Stimulated activated effector memory CD8-positive, alpha-beta T cell treated with anti-CD3 and anti-CD28 coated beads, Interleukin-12 subunit alpha, Interleukin-12 subunit beta, amount 100 ng/mL, for 72 hours (primary cell): Measurements from ENCODE around the gene CLASP2.

Experiments
- ATAC-seq: fragments of 150-1000 bp; cut with Tn5 transposase; 2 replicates; pipeline ENCODE4 v1.10.0; 2021
- DNase-seq, 2 donors: peaks; one replicate each; pipeline ENCODE4 v3.0.0; 2021 to 2022; ENCODE audit warnings: low spot score in 2 of 2
- H3K27ac Mint-ChIP-seq: one replicate; pipeline ENCODE4 v1.8.0; 2022; ENCODE audit warnings: mild to moderate bottlenecking, mixed read lengths
- H3K36me3 Mint-ChIP-seq: one replicate; pipeline ENCODE4 v1.8.0; 2022; ENCODE audit warnings: mild to moderate bottlenecking, mixed read lengths
- H3K4me1 Mint-ChIP-seq: one replicate; pipeline ENCODE4 v1.8.0; 2022; ENCODE audit warnings: mixed read lengths
- H3K4me3 Mint-ChIP-seq: one replicate; pipeline ENCODE4 v1.8.0; 2022; ENCODE audit warnings: mild to moderate bottlenecking, mixed read lengths
- H3K9me3 Mint-ChIP-seq: one replicate; pipeline ENCODE4 v1.8.0; 2022; ENCODE audit warnings: mixed read lengths

Gene CLASP2

GRCh38 chr3:33634262-33634661 is 83.8 kb downstream of the CLASP2 start:
- no peak for DNase-seq
- H3K4me3 Mint-ChIP-seq, result no peak overlapping the region
- H3K9me3 Mint-ChIP-seq, result no peaks in the 10 kb centered on the region
- no peak for ATAC-seq
- H3K27ac Mint-ChIP-seq, result peak overlapping the region; percentile 27
- H3K36me3 Mint-ChIP-seq, result peaks cover 9% of the 10 kb centered on the region
- no peaks in the 10 kb centered on the region for H3K4me1 Mint-ChIP-seq

- Mint-ChIP-seq H3K9me3 (no peaks in the 10 kb centered on the region), H3K4me3 (no peak overlapping the region), H3K4me1 (no peaks in the 10 kb centered on the region), H3K36me3 (peaks cover 22% of the 10 kb centered on the region), H3K27ac (no peak overlapping the region)
- DNase-seq (no peak), ATAC-seq (no peak)
These were observed 88.8 kb downstream of the CLASP2 start for GRCh38 chr3:33629219-33629618.

DNA sequence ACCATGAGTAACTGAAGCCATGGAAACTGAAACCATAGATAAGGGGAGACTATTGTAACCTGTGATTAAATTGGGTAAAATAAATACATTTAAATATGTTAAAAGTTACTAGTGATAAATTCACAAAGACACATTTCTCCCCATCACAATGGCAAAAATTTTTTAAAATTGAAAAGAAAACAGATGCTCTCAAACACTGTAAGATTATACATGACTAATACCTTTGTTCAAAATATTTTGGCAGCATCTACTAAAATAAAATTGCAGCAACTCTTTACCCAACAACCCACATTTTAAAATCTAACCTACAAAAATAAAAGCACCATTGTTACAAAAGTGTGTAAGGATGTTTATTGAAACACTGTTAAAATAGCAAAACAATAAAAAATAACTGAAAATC is 93.3 kb downstream of the CLASP2 start:
- ATAC-seq, result no peak
- H3K9me3 Mint-ChIP-seq, result no peaks in the 10 kb centered on the region
- DNase-seq, result no peak
- no peaks in the 10 kb centered on the region for H3K4me1 Mint-ChIP-seq
- H3K36me3 Mint-ChIP-seq, result peaks cover 26% of the 10 kb centered on the region
- no peak overlapping the region for H3K27ac Mint-ChIP-seq
- no peak overlapping the region for H3K4me3 Mint-ChIP-seq

- H3K4me3 Mint-ChIP-seq, result no peak overlapping the region
- peaks cover 48% of the 10 kb centered on the region for H3K36me3 Mint-ChIP-seq
- H3K4me1 Mint-ChIP-seq, result no peaks in the 10 kb centered on the region
- DNase-seq (no peak), ATAC-seq (no peak)
- H3K27ac Mint-ChIP-seq, result no peak overlapping the region
- H3K9me3 Mint-ChIP-seq, result no peaks in the 10 kb centered on the region
These were observed 105.0 kb downstream of the CLASP2 start for GRCh38 chr3:33613041-33613440.

GRCh38 chr3:33612607-33613006 is 105.4 kb downstream of the CLASP2 start:
- ATAC-seq (no peak), DNase-seq (no peak)
- Mint-ChIP-seq H3K36me3 (peaks cover 48% of the 10 kb centered on the region), H3K27ac (no peak overlapping the region), H3K4me3 (no peak overlapping the region), H3K4me1 (no peaks in the 10 kb centered on the region), H3K9me3 (no peaks in the 10 kb centered on the region)

DNA sequence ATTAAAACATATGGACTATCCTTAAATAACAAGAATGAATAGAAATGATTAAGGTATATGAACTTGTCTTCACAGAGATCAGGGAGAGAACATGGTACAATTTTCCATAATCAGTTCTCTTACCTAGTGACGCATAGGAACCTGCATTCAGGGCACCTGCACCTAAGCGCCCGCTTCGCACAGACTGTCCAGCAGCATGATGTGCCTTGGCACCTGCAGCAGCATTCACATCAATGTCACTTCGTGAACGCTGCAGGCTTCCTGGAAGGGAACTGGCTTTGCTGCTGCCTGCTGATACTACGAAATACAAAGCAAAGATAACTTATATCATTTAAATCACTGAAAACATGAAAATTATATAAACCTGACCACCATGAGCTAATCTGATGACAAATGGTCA is 115.2 kb downstream of the CLASP2 start:
- H3K27ac Mint-ChIP-seq, result no peak overlapping the region
- H3K36me3 Mint-ChIP-seq, result peaks cover 75% of the 10 kb centered on the region
- ATAC-seq, result no peak
- no peaks in the 10 kb centered on the region for H3K9me3 Mint-ChIP-seq
- no peak overlapping the region for H3K4me3 Mint-ChIP-seq
- DNase-seq, result no peak
- no peaks in the 10 kb centered on the region for H3K4me1 Mint-ChIP-seq

DNA sequence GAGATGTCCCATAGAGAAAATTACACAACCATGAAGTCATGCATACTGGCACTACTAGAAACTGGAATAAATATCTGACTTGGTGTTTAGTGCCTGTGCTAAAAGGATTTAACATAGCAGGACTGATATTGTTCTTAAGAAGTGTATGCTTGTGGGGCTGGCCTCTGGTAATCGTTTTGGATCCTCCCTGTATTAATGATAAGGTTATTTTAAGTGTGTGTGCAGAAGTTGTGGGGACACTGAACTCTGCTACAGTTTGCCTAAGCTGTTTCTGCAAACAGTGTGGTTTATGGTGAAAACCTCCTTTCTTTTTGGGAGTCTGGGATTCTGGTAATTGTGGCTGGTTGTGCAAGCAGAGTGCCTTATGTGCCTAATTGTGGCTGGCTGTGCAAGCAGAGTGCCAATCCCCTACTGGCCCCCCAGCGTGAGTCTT is 120.8 kb downstream of the CLASP2 start:
- DNase-seq (no peak), ATAC-seq (no peak)
- H3K4me3 Mint-ChIP-seq, result no peak overlapping the region
- peak overlapping the region; percentile 64 for H3K27ac Mint-ChIP-seq
- peaks cover 33% of the 10 kb centered on the region for H3K36me3 Mint-ChIP-seq
- H3K9me3 Mint-ChIP-seq, result no peaks in the 10 kb centered on the region
- H3K4me1 Mint-ChIP-seq, result peaks cover 7% of the 10 kb centered on the region

DNA sequence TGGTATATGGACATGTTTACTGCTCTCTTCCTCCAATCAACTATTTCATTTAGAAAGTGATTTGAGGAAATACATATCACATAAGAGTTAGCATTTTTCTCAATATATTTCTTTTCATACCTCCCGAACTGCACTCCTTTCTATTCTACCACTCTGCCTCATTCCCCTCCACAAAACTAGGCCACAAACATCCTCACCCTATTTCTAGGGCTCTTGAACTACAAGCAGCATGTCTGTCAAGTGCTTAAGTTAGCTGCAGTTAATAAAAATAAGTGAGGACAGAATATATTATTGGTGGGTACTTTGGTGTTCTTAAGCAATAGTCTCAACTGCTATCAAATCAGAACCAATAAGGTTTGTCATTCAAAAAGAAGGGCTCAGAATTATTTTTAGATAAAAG is 125.1 kb downstream of the CLASP2 start:
- Mint-ChIP-seq H3K36me3 (peaks cover 44% of the 10 kb centered on the region), H3K4me3 (no peak overlapping the region), H3K4me1 (peaks cover 7% of the 10 kb centered on the region), H3K27ac (no peak overlapping the region), H3K9me3 (no peaks in the 10 kb centered on the region)
- no peak for DNase-seq
- ATAC-seq, result no peak

DNA sequence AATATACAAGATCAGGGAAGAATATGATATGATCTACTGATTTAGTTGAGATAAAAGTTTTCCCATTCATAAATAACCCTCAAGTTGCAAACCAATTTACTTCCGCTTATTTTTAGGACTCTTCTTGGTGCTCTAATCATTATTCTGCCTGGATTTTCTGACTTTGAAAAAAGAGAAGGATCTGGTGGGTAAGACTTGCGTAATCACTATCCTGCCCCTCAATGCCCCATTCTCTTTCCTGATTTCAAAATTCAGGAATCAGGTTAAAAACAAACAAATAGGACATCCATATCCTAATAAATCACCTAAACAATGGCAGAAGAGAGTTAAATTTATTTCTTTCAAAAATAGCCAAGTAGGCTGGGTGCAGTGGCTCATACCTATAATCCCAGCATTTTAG is 127.5 kb downstream of the CLASP2 start:
- peaks cover 58% of the 10 kb centered on the region for H3K36me3 Mint-ChIP-seq

DNA sequence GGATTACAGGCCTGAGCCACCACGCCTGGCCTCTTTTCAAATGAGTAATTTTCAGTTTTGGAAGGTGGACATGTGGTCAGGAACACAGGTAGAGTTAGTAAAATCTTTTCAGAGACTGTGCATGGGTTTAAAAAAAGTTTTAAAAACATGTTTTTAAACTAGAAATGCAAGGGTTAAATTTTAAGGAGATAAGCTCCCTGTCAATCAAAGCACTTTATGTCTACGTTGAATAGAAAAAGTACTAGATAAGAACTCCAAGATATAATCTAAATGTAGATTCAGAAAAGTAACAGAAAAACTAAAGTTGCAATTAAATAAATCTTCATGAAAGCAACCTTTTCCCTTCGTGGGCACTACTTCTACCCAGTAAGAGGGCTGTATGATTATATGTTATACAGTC is 131.7 kb downstream of the CLASP2 start:
- Mint-ChIP-seq H3K36me3 (peaks cover 77% of the 10 kb centered on the region), H3K9me3 (no peaks in the 10 kb centered on the region), H3K4me1 (no peaks in the 10 kb centered on the region), H3K4me3 (no peak overlapping the region), H3K27ac (no peak overlapping the region)
- no peak for ATAC-seq
- DNase-seq, result no peak

More for the DNA sequence above, 127.5 kb downstream of the CLASP2 start:
- no peak for ATAC-seq
- Mint-ChIP-seq H3K4me3 (no peak overlapping the region), H3K4me1 (no peaks in the 10 kb centered on the region), H3K27ac (peak overlapping the region; percentile 47), H3K9me3 (no peaks in the 10 kb centered on the region)
- DNase-seq, result no peak

- DNase-seq (no peak), ATAC-seq (no peak)
- no peak overlapping the region for H3K27ac Mint-ChIP-seq
- H3K4me1 Mint-ChIP-seq, result no peaks in the 10 kb centered on the region
- no peak overlapping the region for H3K4me3 Mint-ChIP-seq
- no peaks in the 10 kb centered on the region for H3K9me3 Mint-ChIP-seq
- H3K36me3 Mint-ChIP-seq, result peaks cover 43% of the 10 kb centered on the region
These were observed 135.8 kb downstream of the CLASP2 start for GRCh38 chr3:33582234-33582633.

DNA sequence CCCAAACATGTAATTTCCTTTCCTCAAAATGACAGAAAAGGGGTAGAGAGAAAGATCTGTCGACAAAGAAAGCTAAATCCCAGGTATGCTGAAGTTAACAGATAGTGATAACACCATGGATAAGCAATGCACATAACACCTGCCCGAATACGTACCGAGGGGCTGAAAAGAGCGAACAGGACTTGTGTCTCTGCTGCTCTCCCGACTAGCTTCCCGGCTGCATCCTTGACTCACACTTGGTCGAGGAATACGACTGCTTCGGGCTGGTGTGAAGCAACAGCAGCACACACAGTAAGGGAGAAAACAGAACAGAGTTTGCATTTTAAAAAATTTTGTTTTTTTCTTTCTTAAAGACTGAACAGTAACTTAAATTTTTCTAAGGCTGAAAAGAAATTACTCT is 136.4 kb downstream of the CLASP2 start:
- no peak for ATAC-seq
- DNase-seq, result no peak
- Mint-ChIP-seq H3K36me3 (peaks cover 42% of the 10 kb centered on the region), H3K4me1 (no peaks in the 10 kb centered on the region), H3K4me3 (no peak overlapping the region), H3K9me3 (no peaks in the 10 kb centered on the region), H3K27ac (no peak overlapping the region)

GRCh38 chr3:33579840-33580239 is 138.2 kb downstream of the CLASP2 start:
- DNase-seq, result no peak
- no peak for ATAC-seq
- no peaks in the 10 kb centered on the region for H3K4me1 Mint-ChIP-seq
- H3K27ac Mint-ChIP-seq, result no peak overlapping the region
- H3K9me3 Mint-ChIP-seq, result no peaks in the 10 kb centered on the region
- peaks cover 47% of the 10 kb centered on the region for H3K36me3 Mint-ChIP-seq
- no peak overlapping the region for H3K4me3 Mint-ChIP-seq

DNA sequence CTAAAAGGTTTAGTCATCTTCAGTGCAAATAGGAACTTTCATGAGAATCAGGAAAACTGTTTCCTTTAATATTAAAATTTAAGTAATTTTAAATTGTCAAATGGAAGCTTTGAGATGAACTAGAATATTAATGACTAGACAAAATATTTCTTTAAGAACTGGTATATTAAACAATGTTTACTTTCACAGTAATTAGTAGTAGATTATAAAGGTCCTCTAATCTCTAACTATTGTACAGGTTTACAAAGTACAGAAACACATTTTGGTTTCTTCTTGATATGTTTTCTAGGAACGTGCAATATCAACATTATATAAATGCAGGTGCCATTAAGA is 138.9 kb downstream of the CLASP2 start:
- ATAC-seq (no peak), DNase-seq (no peak)
- no peaks in the 10 kb centered on the region for H3K9me3 Mint-ChIP-seq
- H3K36me3 Mint-ChIP-seq, result peaks cover 47% of the 10 kb centered on the region
- H3K27ac Mint-ChIP-seq, result no peak overlapping the region
- no peaks in the 10 kb centered on the region for H3K4me1 Mint-ChIP-seq
- H3K4me3 Mint-ChIP-seq, result no peak overlapping the region

DNA sequence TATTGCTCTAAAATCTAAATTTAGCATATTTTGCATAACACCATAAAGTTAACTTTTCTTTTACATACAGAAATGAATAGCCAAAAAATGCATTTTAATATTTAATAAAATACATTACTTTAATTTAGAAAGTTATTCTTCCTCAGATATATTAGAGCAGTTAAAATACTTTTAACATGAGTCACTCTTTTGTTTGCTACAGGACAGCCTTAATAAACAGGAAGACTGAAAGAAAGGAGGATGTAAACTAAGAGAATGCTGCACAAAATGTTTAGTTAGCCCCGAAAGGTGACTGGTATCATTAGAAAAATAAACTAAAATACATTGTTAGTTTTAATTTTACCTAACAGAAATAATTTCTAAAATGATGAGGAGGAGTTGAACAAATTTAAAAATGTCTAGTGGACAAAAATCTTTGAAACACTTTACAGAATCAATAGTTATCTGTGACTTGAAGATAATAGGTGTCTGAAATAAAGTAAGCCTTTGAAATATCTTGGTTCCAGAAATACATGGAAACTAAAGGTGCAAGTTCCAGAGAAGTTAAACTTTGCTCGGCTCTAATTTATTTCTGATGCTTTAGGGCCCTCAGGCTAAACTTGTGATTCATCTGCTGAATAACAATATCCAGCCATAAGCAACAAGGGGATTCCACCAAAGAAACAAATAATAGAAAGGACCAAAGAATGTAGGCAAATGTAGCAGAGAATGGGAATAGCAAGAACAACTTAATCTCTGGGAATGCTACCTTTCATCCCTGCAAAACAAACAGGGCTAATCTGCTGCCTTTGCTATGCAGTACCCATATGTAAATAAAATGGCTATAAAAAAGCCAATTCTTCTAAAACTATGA is 139.5 kb downstream of the CLASP2 start:
- no peaks in the 10 kb centered on the region for H3K4me1 Mint-ChIP-seq
- ATAC-seq, result no peak
- DNase-seq, result no peak
- H3K36me3 Mint-ChIP-seq, result peaks cover 44% of the 10 kb centered on the region
- no peak overlapping the region for H3K27ac Mint-ChIP-seq
- H3K4me3 Mint-ChIP-seq, result no peak overlapping the region
- no peaks in the 10 kb centered on the region for H3K9me3 Mint-ChIP-seq

GRCh38 chr3:33577588-33577987 is 140.5 kb downstream of the CLASP2 start:
- no peak overlapping the region for H3K27ac Mint-ChIP-seq
- H3K36me3 Mint-ChIP-seq, result peaks cover 46% of the 10 kb centered on the region
- H3K4me1 Mint-ChIP-seq, result no peaks in the 10 kb centered on the region
- no peaks in the 10 kb centered on the region for H3K9me3 Mint-ChIP-seq
- H3K4me3 Mint-ChIP-seq, result no peak overlapping the region
- DNase-seq (no peak), ATAC-seq (no peak)
